Esophagus muscularis mucosa (tissue), 3 donors: ENCODE measurements around the gene XYLT1.

Source experiments
- CTCF ChIP-seq, 3 experiments: fragments of 200-600 bp in 2 of 3; fragments of 450-650 bp in 1 of 3; sonication (generic) in 2 of 3; IDR thresholded peaks; one replicate each; pipeline ENCODE4 v1.5.1; 2017 to 2019; ENCODE audit warnings: antibody characterized with exemption in 3 of 3, mild to moderate bottlenecking in 2 of 3, moderate library complexity in 1 of 3
- POLR2A ChIP-seq: fragments of 450-650 bp; IDR thresholded peaks from one replicate; pipeline ENCODE4 v1.6.1; 2017; ENCODE audit warnings: antibody characterized with exemption, moderate library complexity, mild to moderate bottlenecking, low read depth
- POLR2AphosphoS5 ChIP-seq, 2 donors: sonication (generic); formaldehyde crosslinking; IDR thresholded peaks; one replicate each; pipeline ENCODE4 v1.6.1; 2017; ENCODE audit warnings: antibody characterized with exemption in 2 of 2

DNA sequence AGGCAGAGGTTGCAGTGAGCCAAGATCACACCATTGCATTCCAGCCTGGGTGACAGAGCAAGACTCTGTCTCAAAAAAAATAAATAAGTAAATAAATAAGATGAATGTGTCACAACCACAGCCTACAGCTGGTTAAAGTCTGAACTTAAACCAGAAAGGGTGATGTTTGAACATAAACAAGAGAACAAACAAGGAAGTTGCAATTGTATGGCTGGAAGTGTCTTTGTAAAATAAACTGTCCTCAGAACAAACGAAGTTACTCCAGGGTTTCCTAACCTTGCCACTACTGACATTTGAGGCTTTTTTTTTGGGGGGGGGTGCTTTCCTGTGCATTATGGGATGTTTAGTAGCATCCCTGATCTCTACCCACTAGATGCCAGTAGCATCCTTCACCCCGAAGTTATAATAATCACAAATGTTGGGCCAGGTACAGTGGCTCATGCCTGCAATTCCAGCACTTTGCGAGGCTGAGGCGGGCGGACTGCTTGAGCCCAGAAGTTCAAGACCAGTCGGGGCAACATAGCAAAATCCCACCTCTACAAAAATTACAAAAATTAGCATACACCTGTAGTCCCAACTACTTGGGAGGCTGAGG lies 119.2 kb downstream of the XYLT1 start:
- TF ChIP-seq CTCF (IDR thresholded peaks at IDR 0.05), result no peak
- TF ChIP-seq POLR2A, result no peak
- TF ChIP-seq POLR2AphosphoS5 (IDR thresholded peaks at IDR 0.05), result no peak
